SU-DHL-6 (cell line): ENCODE results near the gene NRGN.

Experiments used
- EZH2phosphoT487 ChIP-seq: fragments of 200-600 bp; sonication (generic), shearing (Covaris generic); conservative IDR thresholded peaks from 2 replicates; pipeline ENCODE4 v1.6.1; 2018; ENCODE audit warnings: mild to moderate bottlenecking, antibody characterized with exemption, low read length, moderate library complexity, mixed read lengths
- TF ChIP-seq, protein P1 (sequence below): fragments of 200-600 bp; sonication (generic); IDR thresholded peaks from one replicate; pipeline ENCODE4 v1.5.1; 2017; ENCODE audit warnings: antibody characterized with exemption, mild to moderate bottlenecking, low read length, moderate library complexity; ENCODE audit not compliant: insufficient read depth, poor library complexity, severe bottlenecking

- TF ChIP-seq, protein P1, sequence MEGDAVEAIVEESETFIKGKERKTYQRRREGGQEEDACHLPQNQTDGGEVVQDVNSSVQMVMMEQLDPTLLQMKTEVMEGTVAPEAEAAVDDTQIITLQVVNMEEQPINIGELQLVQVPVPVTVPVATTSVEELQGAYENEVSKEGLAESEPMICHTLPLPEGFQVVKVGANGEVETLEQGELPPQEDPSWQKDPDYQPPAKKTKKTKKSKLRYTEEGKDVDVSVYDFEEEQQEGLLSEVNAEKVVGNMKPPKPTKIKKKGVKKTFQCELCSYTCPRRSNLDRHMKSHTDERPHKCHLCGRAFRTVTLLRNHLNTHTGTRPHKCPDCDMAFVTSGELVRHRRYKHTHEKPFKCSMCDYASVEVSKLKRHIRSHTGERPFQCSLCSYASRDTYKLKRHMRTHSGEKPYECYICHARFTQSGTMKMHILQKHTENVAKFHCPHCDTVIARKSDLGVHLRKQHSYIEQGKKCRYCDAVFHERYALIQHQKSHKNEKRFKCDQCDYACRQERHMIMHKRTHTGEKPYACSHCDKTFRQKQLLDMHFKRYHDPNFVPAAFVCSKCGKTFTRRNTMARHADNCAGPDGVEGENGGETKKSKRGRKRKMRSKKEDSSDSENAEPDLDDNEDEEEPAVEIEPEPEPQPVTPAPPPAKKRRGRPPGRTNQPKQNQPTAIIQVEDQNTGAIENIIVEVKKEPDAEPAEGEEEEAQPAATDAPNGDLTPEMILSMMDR, result no peak
- no peak for TF ChIP-seq EZH2phosphoT487
These were observed 16.5 kb downstream of the NRGN start for GRCh38 chr11:124756033-124756752.
